ENCODE results near the gene FREM3.
"Not testable (repeated sequence)": the region's sequence is repeated elsewhere in the genome, so short reads cannot be mapped to it uniquely, and the experiment has no call there.

Gene FREM3

GRCh38 chr4:143564472-143564871, 136.0 kb downstream of the FREM3 start:
- no peak for DNase-seq

GRCh38 chr4:143559757-143560147, 140.7 kb downstream of the FREM3 start:
- no peak for DNase-seq

GRCh38 chr4:143558823-143559756, 141.4 kb downstream of the FREM3 start:
- DNase-seq: peak; percentile 53

DNA sequence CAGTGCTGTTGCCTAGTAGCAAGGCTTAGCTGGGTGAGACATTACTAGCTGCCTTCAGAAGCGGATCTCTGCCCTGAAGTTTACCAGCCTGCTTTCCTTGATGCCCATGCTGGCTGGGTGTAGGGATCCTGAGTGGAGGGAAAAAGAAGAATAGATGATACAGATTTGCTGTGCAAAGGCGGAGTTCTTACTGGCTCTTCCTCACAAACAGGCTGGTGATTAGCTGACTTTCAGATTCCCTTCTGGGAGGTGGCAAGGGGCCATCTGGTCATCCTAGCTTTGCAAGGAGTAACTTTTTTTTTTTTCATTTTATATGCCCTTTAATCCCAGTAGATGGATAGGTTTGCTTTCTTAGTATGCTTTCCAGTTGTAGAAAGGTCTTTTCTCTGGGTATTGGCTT, 142.2 kb downstream of the FREM3 start:
- DNase-seq: no peak

GRCh38 chr4:143555676-143556075, 144.8 kb downstream of the FREM3 start:
- no peak for DNase-seq

- DNase-seq: no peak
Observed at GRCh38 chr4:143554728-143555597, 145.5 kb downstream of the FREM3 start.

GRCh38 chr4:143549928-143550327, 150.5 kb downstream of the FREM3 start:
- DNase-seq: no peak

DNA sequence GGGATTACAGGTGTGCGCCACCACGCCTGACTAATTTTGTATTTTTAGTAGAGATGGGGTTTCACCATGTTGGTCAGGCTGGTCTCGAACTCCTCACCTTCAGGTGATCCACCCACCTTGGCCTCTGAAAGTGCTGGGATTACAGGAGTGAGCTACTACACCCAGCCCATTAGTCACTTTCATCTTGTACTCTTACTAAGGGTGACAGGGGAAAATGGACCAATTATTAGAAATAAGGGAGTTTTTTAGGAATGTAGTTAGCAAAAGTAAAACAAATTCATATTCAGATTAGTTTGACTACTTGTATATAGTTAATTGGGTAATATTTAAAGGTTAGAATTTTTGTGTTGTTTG, 160.8 kb downstream of the FREM3 start:
- no peak for DNase-seq

- no peak for DNase-seq
Observed at GRCh38 chr4:143538979-143539669, 161.4 kb downstream of the FREM3 start.

DNA sequence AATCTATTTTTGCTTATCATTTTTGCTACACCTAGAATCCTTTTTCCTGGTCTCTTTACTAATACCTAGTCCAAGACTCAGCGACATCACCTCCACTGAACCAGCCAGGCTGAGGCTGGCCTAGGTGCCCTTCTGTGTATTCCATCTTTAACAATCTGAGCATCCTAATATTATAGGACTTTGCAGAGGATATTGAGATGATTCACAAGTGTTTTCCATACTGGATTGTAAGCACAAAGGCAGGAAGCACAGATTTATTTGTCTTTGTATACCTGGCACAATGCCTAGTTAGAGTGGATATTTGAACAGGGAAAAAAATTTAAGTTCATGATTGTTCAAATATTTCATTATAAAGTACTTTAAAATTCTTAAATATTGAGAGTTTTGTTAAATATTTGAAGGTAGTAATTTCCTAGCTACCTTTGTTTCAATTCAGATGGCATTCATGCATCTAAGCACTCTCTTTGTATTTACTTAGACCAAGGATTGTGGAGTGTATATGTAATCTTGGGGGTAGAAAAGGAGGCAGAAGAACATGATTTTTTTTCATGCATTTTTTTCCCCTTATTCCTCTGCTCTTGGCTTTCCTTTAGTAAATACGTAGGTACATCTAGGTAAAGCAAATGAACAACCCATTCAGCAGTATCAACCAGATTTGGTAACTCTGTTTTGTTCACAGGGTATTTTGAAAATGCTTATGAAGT, 168.5 kb downstream of the FREM3 start:
- no peak for DNase-seq

- DNase-seq: no peak
Observed at GRCh38 chr4:143531380-143531779, 169.1 kb downstream of the FREM3 start.

DNA sequence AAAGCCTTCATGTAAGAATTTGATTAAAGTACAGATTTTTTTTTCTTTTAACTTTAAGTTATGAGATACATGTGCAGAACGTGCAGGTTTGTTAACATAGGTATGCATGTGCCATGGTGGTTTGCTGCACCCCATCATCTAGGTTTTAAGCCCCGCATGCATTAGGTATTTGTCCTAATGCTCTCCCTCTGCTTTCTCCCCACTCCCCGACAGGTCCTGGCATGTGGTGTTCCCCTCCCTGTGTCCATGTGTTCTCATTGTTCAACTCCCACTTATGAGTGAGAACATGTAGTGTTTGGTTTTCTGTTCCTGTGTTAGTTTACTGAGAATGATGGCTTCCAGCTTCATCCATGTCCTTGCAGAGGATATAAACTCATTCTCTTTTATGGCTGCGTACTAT, 172.4 kb downstream of the FREM3 start:
- not testable (repeated sequence) for DNase-seq

Measured in fibroblast of upper back skin (primary cell).